Osteocyte (in vitro differentiated cells): ENCODE results near the gene TUT1. TPM values are rescaled to one million over a fixed set of nuclear protein-coding genes. Genes with fewer than 3 reads are reported as not detected.

Experiments
- DNase-seq: peaks from one replicate; pipeline ENCODE4 v3.0.0; 2021; ENCODE audit warnings: mixed read lengths; ENCODE audit not compliant: unreplicated experiment; ENCODE audit errors: extremely low spot score
- H3K27ac Mint-ChIP-seq: one replicate; pipeline ENCODE4 v1.8.0; 2021; ENCODE audit warnings: mild to moderate bottlenecking, mixed read lengths; ENCODE audit not compliant: unreplicated experiment
- H3K27me3 Mint-ChIP-seq: one replicate; pipeline ENCODE4 v1.8.0; 2021; ENCODE audit warnings: mixed read lengths; ENCODE audit not compliant: unreplicated experiment
- H3K36me3 Mint-ChIP-seq: one replicate; pipeline ENCODE4 v1.8.0; 2021; ENCODE audit warnings: mixed read lengths; ENCODE audit not compliant: unreplicated experiment
- H3K4me1 Mint-ChIP-seq: one replicate; pipeline ENCODE4 v1.8.0; 2021; ENCODE audit warnings: mixed read lengths; ENCODE audit not compliant: unreplicated experiment
- H3K4me3 Mint-ChIP-seq: one replicate; pipeline ENCODE4 v1.8.0; 2021; ENCODE audit warnings: mild to moderate bottlenecking, moderate library complexity, mixed read lengths; ENCODE audit not compliant: unreplicated experiment
- H3K9me3 Mint-ChIP-seq: one replicate; pipeline ENCODE4 v1.8.0; 2021; ENCODE audit warnings: mixed read lengths; ENCODE audit not compliant: unreplicated experiment
- CTCF ChIP-seq: fragments of 200-600 bp; sonication (generic); IDR thresholded peaks from 2 replicates; pipeline ENCODE4 v1.5.0; 2021; ENCODE audit warnings: antibody characterized with exemption, mild to moderate bottlenecking, moderate library complexity
- microRNA-seq: library from miRNA; unstranded; fragments of <30 nt; microRNA quantifications from one replicate; pipeline ENCODE4 v1.1.0, GENCODE V29; 2020; ENCODE audit not compliant: unreplicated experiment
- total RNA-seq: library from RNA; stranded (reverse); gene quantifications from 2 replicates; pipeline ENCODE4 v1.2.1, GENCODE V29; 2021

Gene TUT1
- total RNA-seq, 1 donor from 2014 or later, result 12.7 TPM

GRCh38 chr11:62534779-62535545 is 56.4 kb downstream of the TUT1 start:
- Mint-ChIP-seq H3K4me1 (peaks cover 39% of the 10 kb centered on the region), H3K27ac (peak overlapping the region; percentile 28), H3K36me3 (peaks cover 53% of the 10 kb centered on the region), H3K27me3 (no peaks in the 10 kb centered on the region), H3K9me3 (no peaks in the 10 kb centered on the region), H3K4me3 (no peak overlapping the region)
- no peak for DNase-seq
- no peak for TF ChIP-seq CTCF

GRCh38 chr11:62532096-62532495 is 59.2 kb downstream of the TUT1 start:
- DNase-seq, result no peak
- Mint-ChIP-seq H3K36me3 (peaks cover 80% of the 10 kb centered on the region), H3K4me1 (peaks cover 13% of the 10 kb centered on the region), H3K27ac (no peak overlapping the region), H3K4me3 (no peak overlapping the region), H3K9me3 (no peaks in the 10 kb centered on the region), H3K27me3 (no peaks in the 10 kb centered on the region)
- TF ChIP-seq CTCF, result no peak

Small RNAs within 50 kb of the gene (microRNA-seq; reads per million reads assigned to microRNA genes)
- gene MIR6747, result not detected

Other genes starting within 250 kb of the TUT1 start
- gene SCGB1A1, start 172.5 kb downstream of the TUT1 start, total RNA-seq, result not detected in 2 replicates
- 462 and 503 TPM in 2 replicates for gene AHNAK, start 44.7 kb downstream of the TUT1 start, total RNA-seq
- gene EEF1G, start 17.6 kb downstream of the TUT1 start, total RNA-seq, result 1,404 TPM in 2 replicates
- gene MTA2, start 10.3 kb upstream of the TUT1 start, total RNA-seq, result 91.6 and 107 TPM in 2 replicates
- 78.8 and 80.9 TPM in 2 replicates for gene EML3, start 21.3 kb upstream of the TUT1 start, total RNA-seq
- gene ROM1, start 21.7 kb upstream of the TUT1 start, total RNA-seq, result 3.3 and 4.4 TPM in 2 replicates
- 35.8 and 41.4 TPM in 2 replicates for gene B3GAT3, start 30.5 kb upstream of the TUT1 start, total RNA-seq
- gene GANAB, start 55.1 kb upstream of the TUT1 start, total RNA-seq, result 366 and 389 TPM in 2 replicates
- 20.5 and 24.0 TPM in 2 replicates for gene INTS5, start 61.8 kb upstream of the TUT1 start, total RNA-seq
- gene C11orf98, start 73.7 kb upstream of the TUT1 start, total RNA-seq, result 53.6 and 56.3 TPM in 2 replicates
- gene CSKMT, start 73.8 kb upstream of the TUT1 start, total RNA-seq, result 19.4 and 27.3 TPM in 2 replicates
- 6.3 and 6.8 TPM in 2 replicates for gene UQCC3, start 80.2 kb upstream of the TUT1 start, total RNA-seq
- gene LBHD1, start 80.7 kb upstream of the TUT1 start, total RNA-seq, result 7.3 and 9.1 TPM in 2 replicates
- 132 and 161 TPM in 2 replicates for gene UBXN1, start 87.5 kb upstream of the TUT1 start, total RNA-seq
- 0.39 and 0.46 TPM in 2 replicates for gene LRRN4CL, start 98.0 kb upstream of the TUT1 start, total RNA-seq
- gene BSCL2, start 115.9 kb upstream of the TUT1 start, total RNA-seq, result 54.1 and 56.7 TPM in 2 replicates
- gene GNG3, start 116.2 kb upstream of the TUT1 start, total RNA-seq, result not detected in 2 replicates
- 52.5 and 56.1 TPM in 2 replicates for gene HNRNPUL2, start 135.9 kb upstream of the TUT1 start, total RNA-seq
- 32.4 and 36.6 TPM in 2 replicates for gene TTC9C, start 137.0 kb upstream of the TUT1 start, total RNA-seq
- 11.2 and 12.9 TPM in 2 replicates for gene ZBTB3, start 162.6 kb upstream of the TUT1 start, total RNA-seq
- gene POLR2G, start 170.1 kb upstream of the TUT1 start, total RNA-seq, result 83.7 and 98.6 TPM in 2 replicates
- 40.8 and 42.8 TPM in 2 replicates for gene TAF6L, start 179.9 kb upstream of the TUT1 start, total RNA-seq
- 46.7 and 47.7 TPM in 2 replicates for gene TMEM179B, start 195.9 kb upstream of the TUT1 start, total RNA-seq
- 14.5 and 15.2 TPM in 2 replicates for gene TMEM223, start 200.5 kb upstream of the TUT1 start, total RNA-seq
- gene NXF1, start 213.9 kb upstream of the TUT1 start, total RNA-seq, result 92.4 and 97.5 TPM in 2 replicates
- gene STX5, start 240.5 kb upstream of the TUT1 start, total RNA-seq, result 65.3 and 71.0 TPM in 2 replicates
- gene TEX54, start 241.3 kb upstream of the TUT1 start, total RNA-seq, result not detected in 2 replicates
- gene WDR74, start 248.1 kb upstream of the TUT1 start, total RNA-seq, result 40.5 and 42.1 TPM in 2 replicates